Transverse colon (tissue), 4 donors: Measurements from ENCODE around the gene NEK4. TPM values are rescaled to one million over a fixed set of nuclear protein-coding genes. Genes with fewer than 3 reads are reported as not detected.

ENCODE experiments used
- DNase-seq: peaks from one replicate; pipeline ENCODE4 v3.0.0-alpha.2; 2019
- H3K27ac ChIP-seq, 4 donors: fragments of 200-600 bp; sonication (generic); 2 replicates each; pipeline ENCODE4 v1.5.1; 2016 to 2018; ENCODE audit warnings: inconsistent platforms in 4 of 4
- H3K27me3 ChIP-seq: fragments of 200-600 bp; sonication (generic); 2 replicates; pipeline ENCODE4 v1.5.1; 2017; ENCODE audit warnings: inconsistent platforms
- H3K36me3 ChIP-seq, 4 donors: fragments of 200-600 bp; sonication (generic); 2 replicates each; pipeline ENCODE4 v1.5.1; 2017 to 2019; ENCODE audit warnings: inconsistent platforms in 4 of 4
- H3K4me1 ChIP-seq, 4 donors: fragments of 200-600 bp; sonication (generic); 2 replicates each; pipeline ENCODE4 v1.5.1; 2017 to 2020; ENCODE audit warnings: inconsistent platforms in 4 of 4
- H3K4me3 ChIP-seq, 4 donors: fragments of 200-600 bp; sonication (generic); 1 replicate in 1 of 4; 2 replicates in 3 of 4; pipeline versions ENCODE4 v1.5.1 to v1.6.1; 2017 to 2019; ENCODE audit warnings: inconsistent platforms in 4 of 4
- H3K9me3 ChIP-seq, 2 donors: fragments of 200-600 bp; sonication (generic); 2 replicates each; pipeline ENCODE4 v1.5.1; 2017 to 2019; ENCODE audit warnings: inconsistent platforms in 2 of 2
- EP300 ChIP-seq: sonication (generic); formaldehyde crosslinking; IDR thresholded peaks from one replicate; pipeline ENCODE4 v1.6.1; 2017; ENCODE audit warnings: antibody characterized with exemption, low read depth
- POLR2A ChIP-seq: fragments of 450-650 bp; IDR thresholded peaks from one replicate; pipeline ENCODE4 v1.6.1; 2016; ENCODE audit warnings: antibody characterized with exemption, mild to moderate bottlenecking, moderate library complexity
- POLR2AphosphoS5 ChIP-seq, 3 donors: sonication (generic); formaldehyde crosslinking; IDR thresholded peaks; one replicate each; pipeline ENCODE4 v1.6.1; 2016; ENCODE audit warnings: antibody characterized with exemption in 3 of 3
- WGBS, 2 donors: methylation state at CpG; one replicate each; pipeline ENCODE4 v1.1.5; 2018; ENCODE audit warnings: low coverage in 1 of 2; 5-methylcytosine and 5-hydroxymethylcytosine counted together
- in situ Hi-C, 4 donors: fragments of 200-750 bp; cut with MboI; loops; one replicate each; pipeline versions ENCODE4 v1.15.0 to v1.15.1; 2017; ENCODE audit warnings: low sequenced_read_pairs in 3 of 4, low pct_ligation_motif_present in 1 of 4, low pct_unique_long_range_greater_than_20kb in 1 of 4
- intact Hi-C: fragments of 100-400 bp; cut with DNase I; formaldehyde crosslinking; loops from one replicate; pipeline ENCODE4 v1.15.1; 2023; ENCODE audit warnings: low total_unique reads
- total RNA-seq, 4 donors: library from RNA; depleted of rRNA; stranded (reverse); fragments of >200 nt; gene quantifications; one replicate each; pipeline ENCODE4 v1.1.0, GENCODE V29; 2016
- TF ChIP-seq, protein P1 (sequence below), 5 experiments: fragments of 200-600 bp in 3 of 5; fragments of 450-650 bp in 2 of 5; sonication (generic) in 3 of 5; IDR thresholded peaks; 1 replicate in 2 of 5; 2 replicates in 3 of 5; pipeline ENCODE4 v1.5.1; 2016 to 2017; ENCODE audit warnings: antibody characterized with exemption in 5 of 5, inconsistent platforms in 3 of 5, mild to moderate bottlenecking in 2 of 5, moderate library complexity in 1 of 5

The NEK4 gene
- total RNA-seq, 4 donors from 2014 or later, result 14.6 to 35.0 (median 22.1) TPM

DNA sequence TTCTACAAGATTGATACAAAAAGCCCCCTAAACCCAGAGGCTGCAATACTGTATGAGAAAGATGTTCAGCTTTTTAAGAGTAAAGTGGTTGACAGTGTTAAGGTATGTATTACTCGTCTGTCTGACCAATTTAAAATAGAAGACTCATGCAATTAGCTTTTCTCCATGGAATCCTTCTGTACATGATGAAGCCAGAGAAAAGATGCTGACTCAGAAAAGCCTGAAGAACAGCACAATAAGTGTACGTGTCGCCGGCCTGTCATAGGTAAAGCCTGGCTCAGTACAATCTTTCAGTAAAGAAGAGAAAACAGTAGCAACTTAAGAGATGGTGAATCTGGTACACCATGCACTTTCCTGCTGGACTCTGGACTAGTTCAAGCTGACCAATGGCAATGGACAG is 16.4 kb downstream of the NEK4 start:
- no peak overlapping the region for H3K27ac ChIP-seq
- no peaks in the 10 kb centered on the region for H3K27me3 ChIP-seq
- 92% methylated on average over 4 of the region's 4 CpGs for WGBS, 2 donors
- no peaks in the 10 kb centered on the region for H3K4me1 ChIP-seq
- peaks cover 0 to 34% (median 12%) of the 10 kb centered on the region in 4 donors for H3K36me3 ChIP-seq
- in situ Hi-C loops, result no loop called here
- intact Hi-C loops, result no loop called here
- no peak for DNase-seq
- TF ChIP-seq, protein P1, sequence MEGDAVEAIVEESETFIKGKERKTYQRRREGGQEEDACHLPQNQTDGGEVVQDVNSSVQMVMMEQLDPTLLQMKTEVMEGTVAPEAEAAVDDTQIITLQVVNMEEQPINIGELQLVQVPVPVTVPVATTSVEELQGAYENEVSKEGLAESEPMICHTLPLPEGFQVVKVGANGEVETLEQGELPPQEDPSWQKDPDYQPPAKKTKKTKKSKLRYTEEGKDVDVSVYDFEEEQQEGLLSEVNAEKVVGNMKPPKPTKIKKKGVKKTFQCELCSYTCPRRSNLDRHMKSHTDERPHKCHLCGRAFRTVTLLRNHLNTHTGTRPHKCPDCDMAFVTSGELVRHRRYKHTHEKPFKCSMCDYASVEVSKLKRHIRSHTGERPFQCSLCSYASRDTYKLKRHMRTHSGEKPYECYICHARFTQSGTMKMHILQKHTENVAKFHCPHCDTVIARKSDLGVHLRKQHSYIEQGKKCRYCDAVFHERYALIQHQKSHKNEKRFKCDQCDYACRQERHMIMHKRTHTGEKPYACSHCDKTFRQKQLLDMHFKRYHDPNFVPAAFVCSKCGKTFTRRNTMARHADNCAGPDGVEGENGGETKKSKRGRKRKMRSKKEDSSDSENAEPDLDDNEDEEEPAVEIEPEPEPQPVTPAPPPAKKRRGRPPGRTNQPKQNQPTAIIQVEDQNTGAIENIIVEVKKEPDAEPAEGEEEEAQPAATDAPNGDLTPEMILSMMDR (IDR thresholded peaks at IDR 0.05), result no peak
- TF ChIP-seq POLR2A, result no peak
- no peak for TF ChIP-seq POLR2AphosphoS5 (IDR thresholded peaks at IDR 0.05)
- TF ChIP-seq EP300, result no peak
- H3K9me3 ChIP-seq, result no peaks in the 10 kb centered on the region
- H3K4me3 ChIP-seq, result no peak overlapping the region

DNA sequence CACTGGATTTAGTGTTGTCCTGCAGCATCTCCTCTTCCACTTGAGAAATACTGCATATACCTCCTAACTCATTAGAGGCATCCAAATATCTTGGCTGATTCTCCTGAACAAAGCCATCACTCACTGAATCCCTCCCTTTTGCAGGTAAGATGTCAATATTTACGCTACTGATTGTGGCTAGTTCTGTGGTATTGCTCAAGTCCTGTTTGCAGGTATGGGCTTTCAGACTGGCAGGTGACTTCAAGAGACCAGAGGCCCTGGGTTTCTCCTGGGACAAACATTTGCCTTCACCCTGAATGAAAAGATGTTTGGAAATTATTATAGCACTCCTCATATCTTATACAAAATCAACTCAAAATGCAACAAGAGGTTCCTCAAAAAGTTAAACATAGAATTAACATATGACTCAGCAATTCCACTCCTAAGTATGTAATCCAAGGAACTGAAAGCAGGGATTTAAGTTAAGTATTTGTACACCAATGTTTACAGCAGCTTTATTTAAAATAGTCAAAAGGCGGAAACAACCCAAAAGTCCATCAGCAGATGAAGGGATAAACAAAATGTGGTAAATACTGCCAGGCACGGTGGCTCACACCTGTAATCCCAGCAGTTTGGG is 18.6 kb downstream of the NEK4 start:
- H3K9me3 ChIP-seq, result no peaks in the 10 kb centered on the region
- no peaks in the 10 kb centered on the region for H3K4me1 ChIP-seq
- intact Hi-C loops (no loop called here), in situ Hi-C loops (no loop called here)
- no peak for DNase-seq
- TF ChIP-seq EP300 (no peak), POLR2A (no peak), POLR2AphosphoS5 (IDR thresholded peaks at IDR 0.05) (no peak)
- TF ChIP-seq, protein P1 (IDR thresholded peaks at IDR 0.05), result no peak
- no peak overlapping the region for H3K4me3 ChIP-seq
- peaks cover 0 to 39% (median 15%) of the 10 kb centered on the region in 4 donors for H3K36me3 ChIP-seq
- H3K27me3 ChIP-seq, result no peaks in the 10 kb centered on the region
- 73 to 92% methylated on average over 2 to 3 of the region's 3 CpGs for WGBS, 2 donors
- H3K27ac ChIP-seq, result no peak overlapping the region

DNA sequence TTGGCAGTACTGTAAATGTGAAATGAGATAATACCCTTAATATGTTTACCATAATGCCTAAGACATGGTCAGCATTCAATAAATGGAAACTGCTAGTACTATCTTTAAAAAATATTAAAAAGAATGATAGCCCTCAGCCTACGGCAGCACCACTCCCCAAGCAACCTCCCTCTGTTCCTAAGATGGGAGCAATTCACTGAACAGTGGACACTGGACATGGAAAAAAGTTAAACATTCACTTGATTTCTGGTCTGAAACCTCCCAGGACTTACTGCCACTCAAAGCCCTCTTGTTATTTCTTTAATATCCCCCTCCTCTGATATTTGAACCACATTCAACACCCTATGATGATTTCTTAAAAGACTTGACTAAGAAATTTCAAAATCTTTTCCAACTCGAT is 27.0 kb downstream of the NEK4 start:
- no peak overlapping the region for H3K27ac ChIP-seq

DNA sequence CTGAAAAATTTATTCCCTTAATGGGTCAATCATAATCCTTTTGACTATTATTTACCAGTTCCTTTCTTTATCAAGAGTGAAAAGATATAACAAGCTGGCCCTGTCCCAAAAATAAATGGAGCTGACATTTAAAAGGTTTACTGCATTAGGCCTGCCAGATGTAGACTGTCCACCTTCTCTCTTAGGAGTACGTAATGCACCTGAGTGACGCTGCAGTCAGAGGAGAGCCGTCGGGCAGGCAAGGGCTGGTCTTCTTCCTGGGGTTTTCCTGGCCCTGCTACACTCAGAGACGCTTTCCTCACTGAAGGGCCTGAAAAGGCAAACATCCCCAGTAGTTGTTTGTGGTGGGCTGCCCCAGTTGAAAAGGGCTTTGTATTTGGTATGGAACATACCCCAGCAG is 27.6 kb downstream of the NEK4 start:
- intact Hi-C loops, result no loop called here
- Histone ChIP-seq H3K4me1 (no peaks in the 10 kb centered on the region), H3K27ac (no peak overlapping the region), H3K27me3 (no peaks in the 10 kb centered on the region), H3K9me3 (no peaks in the 10 kb centered on the region), H3K4me3 (no peak overlapping the region), H3K36me3 (peaks cover 0 to 70% (median 30%) of the 10 kb centered on the region in 4 donors)
- TF ChIP-seq EP300, result no peak
- TF ChIP-seq, protein P1 (IDR thresholded peaks at IDR 0.05), result no peak
- TF ChIP-seq POLR2AphosphoS5 (IDR thresholded peaks at IDR 0.05), result no peak
- TF ChIP-seq POLR2A, result no peak
- in situ Hi-C loops, result loop anchor here in 1 of 4 donors (25.0 kb wide), 1 partner anchor 319 kb away; no protein-coding TSS in a partner anchor
- 94% methylated on average over 5 of the region's 5 CpGs; no CpG with 5 or more reads in 1 of the 2 donors for WGBS, 2 donors
- no peak for DNase-seq

More for the DNA sequence above, 27.0 kb downstream of the NEK4 start:
- in situ Hi-C loops, result loop anchor here in 1 of 4 donors (25.0 kb wide), 1 partner anchor 319 kb away; no protein-coding TSS in a partner anchor
- Histone ChIP-seq H3K36me3 (peaks cover 0 to 64% (median 28%) of the 10 kb centered on the region in 4 donors), H3K4me3 (no peak overlapping the region), H3K27me3 (no peaks in the 10 kb centered on the region), H3K9me3 (no peaks in the 10 kb centered on the region), H3K4me1 (no peaks in the 10 kb centered on the region)
- no peak for DNase-seq
- WGBS, 2 donors, result 88 to 91% methylated on average over 2 of the region's 2 CpGs
- intact Hi-C loops, result no loop called here
- no peak for TF ChIP-seq EP300
- TF ChIP-seq, protein P1 (IDR thresholded peaks at IDR 0.05), result no peak
- no peak for TF ChIP-seq POLR2A
- TF ChIP-seq POLR2AphosphoS5 (IDR thresholded peaks at IDR 0.05), result no peak
